HG03378 (cell line): ENCODE measurements around the gene ACY1.

Source experiments
- ATAC-seq: cut with Tn5 transposase; IDR thresholded peaks from one replicate; pipeline ENCODE4 v1.9.1; 2021; ENCODE audit warnings: mild to moderate bottlenecking, moderate library complexity; ENCODE audit not compliant: unreplicated experiment

ACY1 gene

DNA sequence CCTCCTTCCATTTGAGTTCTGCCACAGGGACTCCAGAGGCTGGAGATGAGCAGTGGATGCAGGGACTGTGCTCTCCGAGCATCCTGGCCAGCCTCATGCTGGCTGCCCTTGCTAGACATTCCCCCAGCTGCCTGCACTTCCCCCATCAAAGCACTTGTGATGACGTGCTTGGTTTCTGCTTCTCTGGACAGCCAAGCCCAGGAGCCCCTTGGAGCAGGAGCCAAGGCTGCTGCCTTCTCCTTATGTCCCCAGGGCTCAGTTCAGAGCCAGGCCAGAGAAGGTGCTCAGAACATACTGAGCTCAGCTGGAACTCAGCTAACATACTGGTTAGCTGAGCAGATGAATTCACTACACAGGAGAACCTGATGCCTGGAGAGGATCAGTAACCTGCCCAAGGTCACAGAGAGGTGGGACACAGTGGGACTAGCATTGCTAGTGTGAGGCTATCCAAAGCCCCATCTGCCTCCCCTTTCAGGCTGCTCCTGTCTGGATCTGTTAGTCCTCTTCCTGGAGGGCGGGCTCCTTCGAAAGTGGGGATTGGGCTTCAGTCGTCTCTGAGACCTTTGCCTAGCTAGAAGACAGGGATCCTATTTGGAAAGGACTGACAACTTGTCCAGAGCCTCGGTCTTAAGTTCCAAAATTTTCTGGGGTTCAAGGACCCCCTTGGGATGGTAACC, 20.3 kb upstream of the ACY1 start:
- ATAC-seq, result no peak

DNA sequence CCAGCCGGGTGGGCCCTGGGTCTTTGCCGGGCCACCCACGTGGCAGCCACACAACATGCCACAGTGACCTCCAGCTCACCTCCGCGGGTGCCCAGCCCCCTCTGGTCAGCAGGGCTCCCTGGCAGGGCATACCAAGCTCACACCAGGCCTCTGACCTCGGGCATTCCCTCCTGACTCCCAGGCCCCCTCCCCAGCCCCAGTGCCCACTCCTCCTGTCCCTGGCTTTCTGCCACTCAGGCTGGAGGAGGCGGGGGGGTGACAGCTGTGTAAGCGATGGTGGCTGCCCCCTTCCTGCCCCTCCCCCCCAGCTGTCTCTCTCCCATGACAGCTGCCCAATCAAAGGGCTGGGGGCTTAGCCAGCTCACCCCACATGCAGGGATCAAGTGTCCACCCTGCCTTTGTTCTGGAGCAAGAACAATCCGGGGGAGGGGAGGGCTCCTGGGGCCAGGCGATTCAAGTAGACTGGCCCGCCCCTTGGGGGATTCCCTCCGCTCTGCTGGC, 19.3 kb upstream of the ACY1 start:
- ATAC-seq, result no peak

DNA sequence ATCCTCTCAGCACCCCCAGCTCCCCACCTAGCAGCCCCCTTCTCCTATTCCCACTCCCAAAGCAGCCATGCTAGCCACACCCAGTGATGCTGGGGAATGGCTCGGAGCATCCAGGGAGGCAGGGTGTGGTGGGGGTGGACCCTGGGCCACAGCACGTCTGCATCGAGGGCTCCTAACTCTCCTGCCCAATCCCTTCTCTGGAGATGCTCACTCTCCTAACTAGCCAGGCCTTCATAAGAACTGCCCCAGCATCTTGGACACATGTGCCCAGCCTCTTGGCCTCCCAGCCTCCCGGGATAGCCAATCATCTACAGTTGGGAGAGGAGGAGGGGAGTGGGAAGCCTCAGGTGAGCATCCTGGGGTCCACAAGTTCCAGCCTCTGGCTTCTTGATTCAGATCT, 18.8 kb upstream of the ACY1 start:
- ATAC-seq, result no peak

DNA sequence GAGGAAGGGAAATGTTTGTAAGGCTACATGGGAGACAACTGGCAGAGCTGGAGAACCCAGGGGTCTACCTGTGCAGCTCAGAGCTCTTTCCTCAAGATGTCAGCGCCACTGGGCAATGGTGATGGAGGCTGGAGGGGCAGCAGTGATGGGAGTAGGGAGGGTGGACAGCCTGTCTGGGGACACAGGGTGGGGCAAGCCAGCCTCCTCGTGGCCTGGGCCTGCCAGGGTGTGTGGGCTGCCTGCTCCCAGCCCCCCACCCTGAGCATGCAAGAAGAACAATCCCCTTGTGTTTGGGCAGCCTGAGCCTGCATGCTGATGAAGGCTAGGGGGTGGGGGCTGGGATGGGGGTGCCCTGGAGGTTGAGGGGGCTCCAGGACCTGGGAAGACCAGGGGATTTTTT, 17.3 kb upstream of the ACY1 start:
- no peak for ATAC-seq

DNA sequence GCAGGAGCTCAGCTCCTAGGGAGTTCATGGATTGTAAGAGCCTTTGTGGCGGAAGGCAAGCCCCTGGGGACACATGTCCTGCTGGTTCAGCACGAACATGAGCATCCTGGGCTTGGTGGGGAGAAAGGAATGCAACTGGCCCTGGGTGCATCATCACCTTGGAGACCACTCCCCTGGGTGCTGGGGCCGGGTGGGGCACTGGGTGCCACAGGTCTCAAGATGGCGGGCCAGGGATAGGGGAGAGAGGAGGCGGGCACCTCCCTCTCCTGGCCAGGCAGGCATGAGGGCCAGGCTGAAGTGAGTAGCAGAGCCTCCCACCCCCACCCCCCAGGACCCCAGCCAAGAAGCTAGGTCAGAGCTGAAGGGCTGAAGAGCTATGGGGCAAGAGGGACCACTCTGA, 16.8 kb upstream of the ACY1 start:
- ATAC-seq, result no peak

DNA sequence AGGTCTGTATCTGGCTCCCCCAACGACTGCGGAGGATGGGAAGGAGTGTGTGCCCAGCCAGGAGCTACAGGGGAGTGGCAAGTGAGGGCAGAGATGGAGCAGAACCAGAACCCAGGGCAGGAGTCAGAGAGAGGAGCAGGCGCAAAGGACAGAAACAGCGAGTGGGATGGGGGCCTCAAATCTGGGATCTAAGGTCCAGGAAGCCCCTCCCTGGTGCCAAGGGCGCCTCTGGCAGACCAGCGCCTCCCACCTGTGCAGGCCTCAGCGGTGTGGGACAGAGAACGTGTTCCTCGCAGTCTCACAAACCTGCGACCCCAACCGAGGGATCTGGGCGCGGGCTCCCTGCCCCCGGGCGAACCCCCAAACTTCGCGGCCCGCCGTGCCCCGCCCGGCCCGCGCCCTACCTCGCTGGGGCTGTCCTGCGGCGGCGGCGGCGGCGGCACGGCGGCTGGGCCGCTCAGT, 16.4 kb upstream of the ACY1 start:
- ATAC-seq, result no peak

DNA sequence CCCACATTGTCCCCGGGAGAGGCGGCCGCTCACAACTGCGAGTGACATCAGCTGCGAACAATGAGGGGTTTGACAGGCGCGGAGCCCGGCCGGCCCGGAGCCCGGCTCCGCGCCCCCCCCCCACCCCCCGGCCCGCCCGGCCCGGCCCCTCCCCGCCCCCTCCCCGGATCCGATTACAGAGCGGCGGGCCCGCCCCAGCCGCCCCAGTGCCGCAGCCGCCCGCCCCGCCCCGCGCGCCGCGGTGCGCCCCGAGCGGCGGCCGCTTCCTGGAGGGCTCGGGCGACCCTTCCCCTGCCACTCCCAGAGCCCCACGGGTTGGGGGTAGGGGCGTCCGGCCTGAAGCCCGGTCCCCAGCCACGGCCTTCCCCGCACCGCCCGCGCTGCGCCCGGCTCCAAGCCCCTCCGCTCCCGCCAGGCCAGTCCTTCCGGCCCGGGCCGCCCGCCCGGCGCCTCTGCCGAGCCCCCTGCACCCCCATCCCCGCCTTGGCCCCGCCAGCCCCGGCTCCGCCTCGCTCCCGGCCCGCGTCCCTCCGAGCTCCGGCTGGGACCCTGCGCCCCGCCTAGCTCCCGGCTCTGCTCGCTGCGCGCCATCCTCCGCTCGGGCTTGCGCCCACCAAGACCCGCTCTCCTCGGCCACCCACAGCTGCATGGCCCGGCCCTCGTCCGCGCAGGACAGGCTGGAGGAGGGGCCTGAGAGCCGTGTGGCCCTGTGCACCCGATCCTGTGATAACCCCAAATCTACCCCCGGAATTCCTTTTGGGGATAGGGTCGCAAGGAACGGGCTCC, 15.8 kb upstream of the ACY1 start, which contains the start of gene PCBP4:
Gene PCBP4, minus strand, starts transcription at position 71 of the 786 bp plus-strand sequence. CDS start 6,214 bp downstream, outside the sequence.
- ATAC-seq, result no peak

DNA sequence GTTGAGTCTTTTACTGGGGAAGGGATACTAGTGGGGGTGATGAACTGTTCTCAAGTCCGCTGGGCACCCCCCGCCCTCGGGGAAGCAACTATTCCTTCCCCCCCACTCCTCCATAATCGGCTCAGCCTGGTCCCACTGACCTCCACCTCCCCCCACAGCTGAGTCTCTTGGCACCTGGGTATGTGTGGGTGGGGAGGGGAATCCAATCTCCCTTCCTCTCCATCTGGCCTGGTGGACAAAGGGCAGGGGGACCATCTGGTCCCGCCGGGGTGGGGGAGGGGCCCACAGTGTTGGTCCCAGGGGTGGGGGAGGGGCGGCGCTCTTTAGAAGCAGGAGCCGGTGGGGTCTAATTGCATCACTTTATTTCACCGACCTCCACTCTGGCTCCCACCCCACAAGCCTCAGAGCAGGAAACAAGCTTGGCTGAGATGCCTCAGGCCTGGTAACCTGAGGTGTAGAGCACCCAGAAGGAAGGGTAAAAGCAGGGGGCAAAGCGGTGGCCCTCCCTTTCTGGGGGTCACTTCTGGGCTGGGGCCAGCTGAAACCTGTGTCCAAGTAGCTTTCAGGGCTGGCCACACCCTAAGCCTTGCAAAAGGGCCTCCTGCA, 15.1 kb upstream of the ACY1 start:
- ATAC-seq, result no peak

DNA sequence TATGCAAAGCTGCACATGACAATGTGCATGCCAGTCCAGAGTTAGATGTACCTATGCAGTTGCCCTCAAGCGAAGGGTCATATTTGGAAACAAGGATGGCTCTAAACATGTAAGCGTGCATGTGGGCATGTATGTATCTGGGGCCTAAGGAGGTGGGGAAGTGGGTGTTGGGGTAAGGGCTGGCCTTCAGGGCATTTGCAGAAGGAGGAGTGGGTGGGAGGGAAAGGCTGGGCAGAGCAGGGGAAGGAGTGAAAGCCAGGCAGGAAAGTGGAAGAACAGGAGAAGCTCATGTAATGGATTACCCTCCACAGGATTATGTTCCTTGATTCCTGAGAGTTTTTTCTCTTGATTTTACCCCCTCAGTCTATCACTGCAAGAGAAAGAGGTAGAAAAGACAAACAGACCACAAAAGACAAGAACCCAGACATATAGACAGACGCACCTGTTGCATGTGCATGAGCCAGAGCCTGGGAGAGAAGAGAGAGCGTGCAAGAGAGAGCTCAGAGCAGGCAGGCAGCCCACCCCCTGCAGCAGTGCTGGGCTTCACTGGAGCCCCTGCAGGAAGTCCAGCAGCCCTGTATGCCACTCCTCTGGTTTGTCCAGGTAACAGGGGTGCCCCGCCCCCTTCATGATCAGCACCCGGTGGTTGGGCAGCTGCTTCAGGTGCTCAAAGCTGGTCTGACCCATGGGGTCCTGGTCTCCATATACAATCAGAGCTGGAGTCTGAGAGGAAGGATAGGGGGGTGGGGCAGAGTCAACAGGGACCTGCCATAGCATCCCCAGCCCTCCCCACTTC, 14.3 kb upstream of the ACY1 start:
- ATAC-seq, result no peak

DNA sequence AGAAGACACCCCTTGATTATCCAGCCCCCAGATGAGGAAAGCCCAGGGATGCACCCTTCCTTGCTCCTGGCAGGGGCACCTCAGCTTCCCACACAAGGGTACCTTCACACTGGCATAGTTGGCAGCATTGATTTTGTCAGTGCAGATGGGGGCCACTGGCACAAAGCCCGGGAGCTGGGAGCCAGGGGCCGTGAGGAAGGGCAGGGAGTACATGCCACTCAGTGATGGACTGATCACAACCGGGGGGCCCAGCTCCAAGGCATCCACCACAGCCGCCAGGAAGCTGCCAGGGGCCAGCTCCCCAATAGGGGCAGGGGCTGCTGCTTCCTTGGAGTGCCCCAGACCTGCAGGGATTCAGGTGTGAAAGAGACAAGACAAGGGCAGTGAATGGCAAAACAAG, 13.5 kb upstream of the ACY1 start:
- no peak for ATAC-seq

DNA sequence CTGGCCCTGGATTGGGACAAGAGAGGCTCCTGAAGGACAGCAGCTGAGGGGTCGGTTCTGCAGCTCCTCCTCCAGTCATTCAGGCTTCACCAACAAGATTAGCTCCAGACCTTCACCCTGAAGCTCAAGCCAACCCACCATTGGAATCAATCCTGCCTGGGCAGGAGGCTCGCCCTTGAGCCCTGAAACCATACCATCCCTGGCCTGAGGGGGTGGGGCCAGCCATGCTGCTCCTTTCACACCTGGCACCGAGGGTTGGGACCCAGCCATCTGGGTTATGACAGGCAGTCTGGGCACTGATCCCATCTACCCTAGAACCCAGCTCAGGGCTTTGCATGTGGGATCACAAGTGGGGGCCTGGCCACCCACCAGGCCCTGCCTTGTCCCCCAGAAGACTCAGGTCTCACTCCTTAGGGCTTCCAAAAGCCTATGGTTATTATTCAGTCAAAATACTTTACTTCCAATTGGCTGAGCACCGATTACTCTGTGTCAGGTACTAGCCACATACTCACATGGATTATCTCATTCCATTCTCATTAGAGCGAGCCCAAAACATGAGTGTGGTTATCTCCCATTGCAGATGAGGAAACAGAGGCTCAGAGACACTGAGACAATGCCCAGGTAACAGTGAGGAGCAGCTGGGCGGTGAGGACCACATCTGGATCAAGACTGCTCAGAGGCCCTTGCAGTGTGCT, 12.6 kb upstream of the ACY1 start:
- no peak for ATAC-seq

DNA sequence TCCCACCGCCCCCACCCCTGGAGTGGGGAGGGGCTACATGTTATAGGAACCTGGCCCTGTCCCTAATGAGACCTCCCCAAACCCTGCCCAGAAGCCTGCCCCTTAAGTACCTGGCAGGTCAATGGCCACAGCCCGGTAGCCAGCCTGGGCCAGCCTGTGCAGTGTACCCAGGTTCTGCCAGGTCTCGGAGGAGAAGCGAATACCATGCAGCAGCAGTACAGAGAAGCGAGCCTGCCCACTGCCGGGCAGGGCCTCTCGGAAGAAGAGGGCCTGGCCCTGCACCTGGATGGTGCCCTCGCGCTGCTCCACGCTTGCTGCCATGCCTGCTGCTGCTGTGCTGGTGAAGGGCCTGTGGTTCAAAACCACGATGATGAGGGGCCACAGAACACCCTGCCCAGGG, 12.0 kb upstream of the ACY1 start:
- no peak for ATAC-seq

DNA sequence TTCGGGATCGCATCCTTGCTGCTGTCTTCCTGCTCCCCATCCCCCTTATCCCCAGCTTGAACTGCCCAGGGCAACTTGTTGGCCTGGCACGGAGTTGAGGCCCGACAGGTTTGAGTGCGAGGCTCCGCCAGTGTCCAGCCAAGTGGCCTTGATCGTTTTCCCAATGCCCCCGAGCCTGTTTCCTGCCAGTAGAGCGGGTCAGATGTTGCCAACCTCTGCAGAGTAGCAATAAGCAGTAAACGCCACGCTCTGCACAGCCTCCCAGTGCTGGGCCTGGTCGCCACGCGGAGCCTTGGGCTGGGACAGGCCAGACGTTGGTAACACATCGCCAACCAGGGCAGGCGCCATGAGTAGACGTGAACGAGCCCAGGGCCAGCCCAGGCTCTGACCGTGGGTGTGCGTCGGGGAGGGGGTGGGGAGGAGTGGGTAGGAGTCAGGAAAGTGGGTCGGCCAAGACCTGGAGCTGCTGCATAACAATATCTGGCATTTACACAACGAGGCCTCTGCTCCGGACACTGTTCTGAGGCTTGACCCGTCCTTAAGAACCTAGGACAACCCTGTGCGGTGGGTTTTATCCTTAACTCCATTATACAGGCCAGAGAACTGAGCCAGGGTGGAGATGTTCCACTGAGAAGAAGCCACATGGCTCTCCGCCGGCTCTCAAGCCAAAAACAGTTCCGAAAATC, 8.9 kb upstream of the ACY1 start:
- no peak for ATAC-seq

DNA sequence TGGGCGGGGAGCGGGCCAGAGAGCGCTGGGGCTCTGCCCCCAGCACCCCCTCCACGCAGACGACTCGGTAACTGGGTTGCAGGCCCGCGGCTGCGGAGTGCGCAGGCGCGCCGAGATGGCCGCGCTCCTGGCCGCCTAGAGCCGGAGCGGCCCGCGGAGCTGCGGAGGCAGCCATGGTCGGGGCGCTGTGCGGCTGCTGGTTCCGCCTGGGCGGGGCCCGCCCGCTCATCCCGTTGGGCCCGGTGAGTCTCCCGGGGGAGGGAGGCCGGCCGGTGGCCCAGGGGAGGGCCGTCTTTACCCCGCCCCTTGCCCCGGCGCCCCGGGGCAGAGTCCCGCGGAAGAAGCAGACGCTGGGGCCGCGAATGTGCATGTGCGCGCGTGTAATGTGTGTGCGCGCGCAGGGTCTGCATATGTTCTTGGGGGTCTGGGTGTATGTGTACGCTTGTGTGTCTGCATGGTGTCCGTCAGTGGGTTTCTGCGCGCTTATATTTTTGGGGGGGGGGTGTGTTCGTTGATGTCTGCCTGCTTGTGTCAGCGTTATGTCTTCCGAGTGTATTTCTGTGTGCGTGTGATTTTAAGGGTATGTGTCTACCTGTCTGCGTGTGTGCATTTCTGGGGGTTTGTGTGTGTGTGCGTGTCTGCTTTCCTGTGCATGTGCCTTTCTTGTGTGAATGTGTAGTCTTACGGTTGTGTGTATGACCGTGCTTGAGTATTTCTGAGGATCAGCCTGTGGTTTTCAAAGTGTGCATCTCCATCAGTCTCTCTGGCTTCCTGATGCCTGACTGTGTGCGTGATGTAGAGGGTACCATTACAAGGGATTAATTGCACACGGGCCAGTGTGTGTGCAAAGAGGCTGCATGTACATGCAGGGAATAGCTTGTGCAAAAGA, 8.1 kb upstream of the ACY1 start, which contains the start of gene ABHD14A:
Gene ABHD14A, plus strand, starts transcription at position 102 of the 889 bp plus-strand sequence. Its CDS starts 72 bp downstream, at position 174.
- ATAC-seq, result no peak

DNA sequence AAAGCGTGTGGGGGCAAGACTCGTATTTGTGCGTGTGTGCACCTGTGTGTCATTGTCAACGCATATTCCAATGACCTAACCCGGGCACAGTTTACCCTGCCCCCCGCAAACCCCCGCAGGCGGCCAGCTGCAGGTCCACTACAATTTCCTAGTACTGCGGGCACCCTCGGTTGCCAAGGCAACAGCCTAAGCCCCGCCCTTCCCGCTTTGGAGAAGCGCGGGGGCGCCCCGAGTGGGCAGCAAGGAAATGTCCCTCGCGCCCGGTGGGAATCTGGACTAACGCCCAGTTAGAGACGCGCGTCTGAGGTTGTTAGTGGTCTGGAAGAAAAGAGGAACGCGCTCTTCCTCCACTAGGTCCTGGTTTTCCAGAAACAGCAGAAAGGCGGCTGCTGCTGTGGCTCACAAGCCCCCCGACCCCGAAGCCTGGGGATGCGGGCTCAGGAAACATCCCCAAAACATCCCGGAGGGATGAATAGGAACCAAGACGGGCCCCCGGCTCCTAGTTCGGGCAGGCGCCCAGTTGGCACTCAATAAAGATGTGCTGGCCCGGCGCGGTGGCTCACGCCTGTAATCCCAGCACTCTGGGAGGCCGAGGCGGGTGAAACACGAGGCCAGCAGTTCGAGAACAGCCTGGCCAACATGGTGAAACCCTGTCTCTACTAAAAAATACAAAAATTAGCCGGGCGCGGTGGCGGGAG, 7.3 kb upstream of the ACY1 start:
- ATAC-seq, result no peak

DNA sequence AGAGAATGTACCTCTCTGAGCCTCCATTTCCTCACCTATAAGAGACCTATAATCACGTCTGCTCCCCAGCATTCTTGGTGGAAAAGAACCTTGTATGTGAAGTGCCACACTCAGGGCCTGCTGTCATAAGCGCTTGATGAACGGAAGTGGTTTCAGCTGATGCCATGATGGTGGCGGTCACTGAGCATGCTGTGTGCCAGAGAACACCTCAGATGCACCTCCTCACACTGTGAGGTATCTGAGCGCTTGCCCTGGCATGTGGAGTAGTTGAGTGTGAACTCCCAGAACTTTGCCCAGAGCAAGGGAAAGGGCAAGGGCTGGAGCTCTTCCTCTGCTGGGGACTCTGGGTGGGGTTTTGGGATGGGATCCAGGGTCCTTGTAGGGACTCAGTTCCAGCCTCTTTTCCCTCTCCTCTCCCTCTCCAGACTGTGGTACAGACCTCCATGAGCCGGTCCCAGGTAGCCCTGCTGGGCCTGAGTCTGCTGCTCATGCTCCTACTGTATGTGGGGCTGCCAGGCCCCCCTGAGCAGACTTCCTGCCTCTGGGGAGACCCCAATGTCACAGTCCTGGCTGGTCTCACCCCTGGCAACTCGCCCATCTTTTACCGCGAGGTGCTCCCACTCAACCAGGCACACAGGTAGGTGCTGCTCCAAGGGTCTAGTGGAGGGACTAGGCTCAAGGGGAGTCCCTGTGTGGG, 5.7 kb upstream of the ACY1 start:
- ATAC-seq, result no peak

DNA sequence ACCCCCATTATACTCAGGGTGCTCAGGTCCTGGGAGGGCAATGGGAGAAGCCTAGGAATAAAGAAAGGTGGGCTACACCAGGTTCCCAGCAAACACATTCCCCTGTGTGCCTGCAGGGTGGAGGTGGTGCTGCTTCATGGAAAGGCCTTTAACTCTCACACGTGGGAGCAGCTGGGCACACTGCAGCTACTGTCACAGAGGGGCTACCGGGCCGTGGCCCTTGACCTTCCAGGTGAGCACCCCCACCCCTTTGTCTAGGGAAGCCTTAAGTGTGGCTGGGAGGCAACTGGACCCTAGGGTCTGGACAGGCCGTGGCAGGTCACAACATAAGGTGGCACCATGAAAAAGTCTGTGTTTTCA, 5.2 kb upstream of the ACY1 start:
- no peak for ATAC-seq

DNA sequence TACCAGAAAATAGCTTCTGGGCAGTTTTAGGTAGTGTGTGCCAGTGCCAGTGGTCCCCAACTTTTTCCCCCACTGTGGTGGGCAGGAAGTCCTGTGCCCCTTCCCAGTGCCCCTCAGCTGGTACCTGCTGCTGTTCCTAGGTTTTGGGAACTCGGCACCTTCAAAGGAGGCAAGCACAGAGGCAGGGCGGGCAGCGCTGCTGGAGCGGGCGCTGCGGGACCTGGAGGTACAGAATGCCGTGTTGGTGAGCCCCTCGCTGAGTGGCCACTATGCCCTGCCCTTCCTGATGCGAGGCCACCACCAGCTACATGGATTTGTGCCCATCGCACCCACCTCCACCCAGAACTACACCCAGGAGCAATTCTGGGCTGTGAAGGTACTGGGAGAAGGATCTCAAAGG, 3.1 kb upstream of the ACY1 start:
- ATAC-seq, result no peak
